ENCODE data around the gene PRX.
"Not testable (repeated sequence)": the region's sequence is repeated elsewhere in the genome, so short reads cannot be mapped to it uniquely, and the experiment has no call there.

Gene PRX

GRCh38 chr19:40418040-40418439, 4.9 kb upstream of the PRX start:
- DNase-seq, result no peak

- no peak for DNase-seq
These were observed 4.4 kb upstream of the PRX start for GRCh38 chr19:40417643-40417981.

GRCh38 chr19:40416918-40417642, 3.9 kb upstream of the PRX start:
- DNase-seq, result no peak

- DNase-seq, result no peak
These were observed 2.6 kb upstream of the PRX start for GRCh38 chr19:40415768-40416167.

GRCh38 chr19:40414542-40415535, 1.7 kb upstream of the PRX start:
- no peak for DNase-seq

GRCh38 chr19:40412866-40413265, 312 bp downstream of the PRX start:
- no peak for DNase-seq

GRCh38 chr19:40411958-40412499, 1.1 kb downstream of the PRX start:
- no peak for DNase-seq

GRCh38 chr19:40411125-40411842, 1.9 kb downstream of the PRX start:
- no peak for DNase-seq

GRCh38 chr19:40410030-40410389, 3.2 kb downstream of the PRX start:
- DNase-seq, result no peak

- not testable (repeated sequence) for DNase-seq
These were observed 4.6 kb downstream of the PRX start for GRCh38 chr19:40408598-40408925.

- no peak for DNase-seq
These were observed 5.2 kb downstream of the PRX start for GRCh38 chr19:40407714-40408597.

- DNase-seq, result peak in 39 of 56 donors; percentile 3 to 71 (median 18)
These were observed 9.8 kb downstream of the PRX start for GRCh38 chr19:40403262-40403984.

GRCh38 chr19:40400559-40400958, 12.6 kb downstream of the PRX start:
- no peak for DNase-seq

GRCh38 chr19:40398417-40399131, 14.6 kb downstream of the PRX start:
- peak in 34 of 56 donors; percentile 5 to 68 (median 27) for DNase-seq

GRCh38 chr19:40397568-40397906, 15.6 kb downstream of the PRX start:
- no peak for DNase-seq

GRCh38 chr19:40396886-40397567, 16.2 kb downstream of the PRX start:
- DNase-seq, result no peak

GRCh38 chr19:40395956-40396355, 17.2 kb downstream of the PRX start:
- no peak for DNase-seq

GRCh38 chr19:40394816-40395210, 18.4 kb downstream of the PRX start:
- no peak for DNase-seq

Measured in nucleus accumbens (tissue), 56 donors.